BLaER1 (cell line): ENCODE data around the gene DGCR8.

Source experiments
- H3K27ac ChIP-seq: shearing (Covaris generic); formaldehyde crosslinking; 2 replicates; pipeline ENCODE4 v1.8.1; 2022
- H3K27me3 ChIP-seq: shearing (Covaris generic); formaldehyde crosslinking; 2 replicates; pipeline ENCODE4 v1.8.1; 2022
- H3K36me3 ChIP-seq: shearing (Covaris generic); formaldehyde crosslinking; 2 replicates; pipeline ENCODE4 v1.8.1; 2022
- H3K4me1 ChIP-seq: shearing (Covaris generic); formaldehyde crosslinking; 2 replicates; pipeline ENCODE4 v1.8.1; 2022
- H3K4me2 ChIP-seq: shearing (Covaris generic); formaldehyde crosslinking; 2 replicates; pipeline ENCODE4 v1.8.1; 2022
- H3K4me3 ChIP-seq: shearing (Covaris generic); formaldehyde crosslinking; 2 replicates; pipeline ENCODE4 v1.8.1; 2022
- H3K9ac ChIP-seq: shearing (Covaris generic); formaldehyde crosslinking; 2 replicates; pipeline ENCODE4 v1.8.1; 2022
- H3K9me3 ChIP-seq: shearing (Covaris generic); formaldehyde crosslinking; 2 replicates; pipeline ENCODE4 v1.8.1; 2022
- H4K20me1 ChIP-seq: shearing (Covaris generic); formaldehyde crosslinking; 2 replicates; pipeline ENCODE4 v1.8.1; 2022
- Cebpa-rat ChIP-seq: shearing (Covaris generic); IDR thresholded peaks from 2 replicates; pipeline ENCODE4 v1.8.1; 2022

DGCR8 gene

GRCh38 chr22:20037419-20037818 is 42.6 kb upstream of the DGCR8 start:
- H3K27me3 ChIP-seq, result no peaks in the 10 kb centered on the region
- H3K4me1 ChIP-seq, result peaks cover 81% of the 10 kb centered on the region
- peak overlapping the region; percentile 94 for H3K4me2 ChIP-seq
- H3K36me3 ChIP-seq, result peaks cover 56% of the 10 kb centered on the region
- peak overlapping the region; percentile 37 for H3K4me3 ChIP-seq
- peak overlapping the region; percentile 66 for H3K9ac ChIP-seq
- TF ChIP-seq Cebpa-rat, result no peak
- H3K27ac ChIP-seq, result peak overlapping the region; percentile 96
- no peaks in the 10 kb centered on the region for H4K20me1 ChIP-seq
- H3K9me3 ChIP-seq, result peaks cover 30% of the 10 kb centered on the region

GRCh38 chr22:20038574-20038973 is 41.5 kb upstream of the DGCR8 start:
- Histone ChIP-seq H3K4me3 (0 out of 2 replicates have a peak overlapping the region, but pooled peaks have one; percentile 37), H3K27ac (peak overlapping the region; percentile 96), H3K4me1 (peaks cover 73% of the 10 kb centered on the region), H3K9ac (peak overlapping the region; percentile 66), H3K4me2 (peak overlapping the region; percentile 94), H3K36me3 (peaks cover 66% of the 10 kb centered on the region), H4K20me1 (no peaks in the 10 kb centered on the region), H3K9me3 (peaks cover 27% of the 10 kb centered on the region), H3K27me3 (no peaks in the 10 kb centered on the region)
- no peak for TF ChIP-seq Cebpa-rat

- peaks cover 78% of the 10 kb centered on the region for H3K36me3 ChIP-seq
- peak overlapping the region; percentile 19; the same call in 1 of the 2 replicates for H3K4me2 ChIP-seq
- H3K4me1 ChIP-seq, result peaks cover 76% of the 10 kb centered on the region
- no peaks in the 10 kb centered on the region for H4K20me1 ChIP-seq
- H3K27me3 ChIP-seq, result no peaks in the 10 kb centered on the region
- H3K4me3 ChIP-seq, result no peak overlapping the region
- peaks cover 20% of the 10 kb centered on the region for H3K9me3 ChIP-seq
- H3K9ac ChIP-seq, result no peak overlapping the region
- no peak for TF ChIP-seq Cebpa-rat
- H3K27ac ChIP-seq, result peak overlapping the region; percentile 96
Observed at GRCh38 chr22:20039683-20040325, 40.2 kb upstream of the DGCR8 start.

GRCh38 chr22:20040327-20041200 is 39.5 kb upstream of the DGCR8 start:
- H3K9ac ChIP-seq, result no peak overlapping the region
- H3K9me3 ChIP-seq, result peaks cover 12% of the 10 kb centered on the region
- H3K36me3 ChIP-seq, result peaks cover 78% of the 10 kb centered on the region
- peak overlapping the region; percentile 96 for H3K27ac ChIP-seq
- no peak for TF ChIP-seq Cebpa-rat
- no peak overlapping the region for H3K4me3 ChIP-seq
- H3K4me2 ChIP-seq, result no peak overlapping the region
- no peaks in the 10 kb centered on the region for H3K27me3 ChIP-seq
- H3K4me1 ChIP-seq, result peaks cover 73% of the 10 kb centered on the region
- no peaks in the 10 kb centered on the region for H4K20me1 ChIP-seq

- no peaks in the 10 kb centered on the region for H3K27me3 ChIP-seq
- peaks cover 55% of the 10 kb centered on the region for H3K4me1 ChIP-seq
- no peak for TF ChIP-seq Cebpa-rat
- no peak overlapping the region for H3K9ac ChIP-seq
- H3K27ac ChIP-seq, result no peak overlapping the region
- H3K36me3 ChIP-seq, result peaks cover 88% of the 10 kb centered on the region
- no peak overlapping the region for H3K4me2 ChIP-seq
- H3K9me3 ChIP-seq, result peaks cover 11% of the 10 kb centered on the region
- no peak overlapping the region for H3K4me3 ChIP-seq
- no peaks in the 10 kb centered on the region for H4K20me1 ChIP-seq
Observed at GRCh38 chr22:20043057-20043996, 36.7 kb upstream of the DGCR8 start.

- H3K36me3 ChIP-seq, result peaks cover 91% of the 10 kb centered on the region
- H4K20me1 ChIP-seq, result no peaks in the 10 kb centered on the region
- H3K4me2 ChIP-seq, result no peak overlapping the region
- H3K27ac ChIP-seq, result 0 out of 2 replicates have a peak overlapping the region, but pooled peaks have one; percentile 22
- H3K4me1 ChIP-seq, result peaks cover 49% of the 10 kb centered on the region
- peaks cover 17% of the 10 kb centered on the region for H3K9me3 ChIP-seq
- no peaks in the 10 kb centered on the region for H3K27me3 ChIP-seq
- no peak overlapping the region for H3K4me3 ChIP-seq
- TF ChIP-seq Cebpa-rat, result no peak
- H3K9ac ChIP-seq, result peak overlapping the region; percentile 16; the same call in 1 of the 2 replicates
Observed at GRCh38 chr22:20043997-20044342, 36.1 kb upstream of the DGCR8 start.

- Histone ChIP-seq H3K36me3 (peaks cover 91% of the 10 kb centered on the region), H3K9ac (peak overlapping the region; percentile 16; the same call in 1 of the 2 replicates), H4K20me1 (no peaks in the 10 kb centered on the region), H3K27me3 (no peaks in the 10 kb centered on the region), H3K9me3 (peaks cover 19% of the 10 kb centered on the region), H3K4me1 (peaks cover 42% of the 10 kb centered on the region), H3K4me2 (no peak overlapping the region), H3K4me3 (no peak overlapping the region), H3K27ac (0 out of 2 replicates have a peak overlapping the region, but pooled peaks have one; percentile 22)
- TF ChIP-seq Cebpa-rat, result no peak
Observed at GRCh38 chr22:20044495-20045151, 35.4 kb upstream of the DGCR8 start.

- Histone ChIP-seq H3K27ac (no peak overlapping the region), H3K4me1 (peaks cover 31% of the 10 kb centered on the region), H3K27me3 (no peaks in the 10 kb centered on the region), H4K20me1 (no peaks in the 10 kb centered on the region), H3K36me3 (peaks cover 87% of the 10 kb centered on the region), H3K9me3 (peaks cover 19% of the 10 kb centered on the region), H3K4me3 (no peak overlapping the region), H3K4me2 (peak overlapping the region; percentile 17; the same call in 1 of the 2 replicates), H3K9ac (no peak overlapping the region)
- no peak for TF ChIP-seq Cebpa-rat
Observed at GRCh38 chr22:20046730-20047129, 33.3 kb upstream of the DGCR8 start.

- Histone ChIP-seq H3K4me3 (no peak overlapping the region), H3K36me3 (peaks cover 68% of the 10 kb centered on the region), H4K20me1 (no peaks in the 10 kb centered on the region), H3K9me3 (peaks cover 19% of the 10 kb centered on the region), H3K4me1 (peaks cover 57% of the 10 kb centered on the region), H3K27me3 (no peaks in the 10 kb centered on the region), H3K27ac (0 out of 2 replicates have a peak overlapping the region, but pooled peaks have one; percentile 18), H3K4me2 (no peak overlapping the region), H3K9ac (no peak overlapping the region)
- TF ChIP-seq Cebpa-rat, result no peak
Observed at GRCh38 chr22:20051927-20052308, 28.1 kb upstream of the DGCR8 start.
